ENCODE measurements around the gene MCTP1.
"Not testable (repeated sequence)": the region's sequence is repeated elsewhere in the genome, so short reads cannot be mapped to it uniquely, and the experiment has no call there.

The MCTP1 gene

DNA sequence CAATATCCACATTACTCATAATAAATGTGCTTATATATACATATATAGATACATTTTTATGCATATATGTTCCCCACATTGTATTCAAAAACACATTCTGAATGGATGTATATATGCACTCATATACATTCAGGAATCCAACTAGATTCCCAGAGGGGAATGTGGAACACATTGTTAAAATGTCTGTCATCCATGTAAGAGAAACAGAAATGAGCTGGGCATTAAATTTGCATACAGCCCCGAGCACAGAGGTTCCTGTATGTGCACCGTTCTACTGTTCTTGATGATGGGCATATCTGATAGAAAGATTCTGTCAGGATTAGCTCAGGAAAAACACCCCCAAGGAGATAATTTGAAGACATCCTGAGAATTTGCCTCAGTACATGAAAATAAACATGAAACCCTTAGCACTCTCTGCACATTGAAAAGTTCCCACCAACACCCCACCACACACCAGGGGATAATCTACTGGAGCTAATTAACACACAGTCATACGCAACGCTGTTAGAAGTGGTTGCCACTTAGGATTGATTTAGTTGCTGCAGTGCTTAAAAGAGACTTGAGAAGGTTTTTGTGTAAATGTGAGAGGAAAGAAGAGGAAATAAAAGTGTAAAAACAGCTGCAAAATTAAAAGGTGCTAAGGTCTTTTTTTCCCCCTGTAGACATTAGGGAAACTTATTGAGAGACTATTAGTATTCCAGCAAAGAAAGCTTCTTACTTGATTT lies 443.1 kb downstream of the MCTP1 start:
- TF ChIP-seq, protein P1, sequence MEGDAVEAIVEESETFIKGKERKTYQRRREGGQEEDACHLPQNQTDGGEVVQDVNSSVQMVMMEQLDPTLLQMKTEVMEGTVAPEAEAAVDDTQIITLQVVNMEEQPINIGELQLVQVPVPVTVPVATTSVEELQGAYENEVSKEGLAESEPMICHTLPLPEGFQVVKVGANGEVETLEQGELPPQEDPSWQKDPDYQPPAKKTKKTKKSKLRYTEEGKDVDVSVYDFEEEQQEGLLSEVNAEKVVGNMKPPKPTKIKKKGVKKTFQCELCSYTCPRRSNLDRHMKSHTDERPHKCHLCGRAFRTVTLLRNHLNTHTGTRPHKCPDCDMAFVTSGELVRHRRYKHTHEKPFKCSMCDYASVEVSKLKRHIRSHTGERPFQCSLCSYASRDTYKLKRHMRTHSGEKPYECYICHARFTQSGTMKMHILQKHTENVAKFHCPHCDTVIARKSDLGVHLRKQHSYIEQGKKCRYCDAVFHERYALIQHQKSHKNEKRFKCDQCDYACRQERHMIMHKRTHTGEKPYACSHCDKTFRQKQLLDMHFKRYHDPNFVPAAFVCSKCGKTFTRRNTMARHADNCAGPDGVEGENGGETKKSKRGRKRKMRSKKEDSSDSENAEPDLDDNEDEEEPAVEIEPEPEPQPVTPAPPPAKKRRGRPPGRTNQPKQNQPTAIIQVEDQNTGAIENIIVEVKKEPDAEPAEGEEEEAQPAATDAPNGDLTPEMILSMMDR (conservative IDR thresholded peaks at IDR 0.05; ENCODE audit: low read depth), result no peak
- ChIA-PET CTCF (interaction anchor here (0.5 to 2.4 kb wide), 4 partner anchors 8 to 1024 kb away, joined by 3 to 12 read pairs (median 4); no protein-coding TSS in a partner anchor), POLR2A (ENCODE audit: low non-redundant PET) (interaction anchor here (0.5 kb wide), 1 partner anchor 231 kb away, joined by 5 read pairs; no protein-coding TSS in a partner anchor)
- no peak for DNase-seq (ENCODE audit: low spot score)
- no peak overlapping the region for H3K27ac ChIP-seq

DNA sequence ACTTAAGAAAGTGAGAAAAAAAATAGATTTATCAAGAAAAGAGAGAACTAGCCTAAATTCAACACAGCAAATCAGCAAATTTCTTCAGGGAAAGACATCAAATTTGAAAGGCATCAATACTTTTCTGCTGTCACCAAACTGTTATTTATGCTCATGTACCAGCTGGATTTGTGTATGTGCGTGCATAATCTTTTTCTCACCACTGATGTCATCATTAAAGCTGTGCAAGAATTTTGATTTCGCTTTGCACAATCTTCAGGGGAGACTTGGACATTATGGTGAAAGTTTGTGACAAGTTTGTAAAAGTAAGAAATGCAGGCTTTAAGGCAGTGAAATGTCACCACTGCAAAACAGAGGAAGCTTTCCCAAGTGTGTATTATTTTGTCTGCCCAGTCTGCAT lies 451.0 kb downstream of the MCTP1 start:
- ChIA-PET POLR2A (ENCODE audit: low non-redundant PET) (no interaction called here), CTCF (interaction anchor here (0.6 kb wide), 2 partner anchors 310 to 1827 kb away, joined by 3 to 5 read pairs; no protein-coding TSS in a partner anchor)
- TF ChIP-seq, protein P1 (conservative IDR thresholded peaks at IDR 0.05; ENCODE audit: low read depth), result no peak
- no peak for DNase-seq (ENCODE audit: low spot score)
- no peak overlapping the region for H3K27ac ChIP-seq

DNA sequence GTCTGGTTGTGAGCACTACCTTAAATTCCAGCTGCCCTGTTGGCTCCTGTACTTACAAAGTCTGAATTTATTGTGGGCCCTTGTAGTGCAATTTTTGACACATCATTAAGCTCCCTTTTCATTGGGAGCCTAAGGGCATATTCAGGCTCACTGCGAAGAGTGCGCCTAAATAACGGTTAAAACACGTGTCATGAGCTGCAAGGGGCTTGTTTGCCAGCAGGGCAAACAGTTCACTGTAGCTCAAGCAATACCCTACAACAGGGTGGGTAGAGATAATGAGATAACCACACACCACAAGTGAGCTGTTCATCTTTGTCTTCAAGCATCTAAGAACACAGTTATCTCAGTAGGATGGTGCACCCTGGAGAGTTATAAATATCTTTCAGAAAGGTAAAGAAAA lies 452.2 kb downstream of the MCTP1 start:
- no peak overlapping the region for H3K27ac ChIP-seq
- TF ChIP-seq, protein P1 (conservative IDR thresholded peaks at IDR 0.05; ENCODE audit: low read depth), result no peak
- ChIA-PET CTCF (interaction anchor here (0.6 to 0.8 kb wide), 3 partner anchors 16 to 1172 kb away, joined by 3 to 5 read pairs (median 3); no protein-coding TSS in a partner anchor), POLR2A (ENCODE audit: low non-redundant PET) (no interaction called here)
- no peak for DNase-seq (ENCODE audit: low spot score)

DNA sequence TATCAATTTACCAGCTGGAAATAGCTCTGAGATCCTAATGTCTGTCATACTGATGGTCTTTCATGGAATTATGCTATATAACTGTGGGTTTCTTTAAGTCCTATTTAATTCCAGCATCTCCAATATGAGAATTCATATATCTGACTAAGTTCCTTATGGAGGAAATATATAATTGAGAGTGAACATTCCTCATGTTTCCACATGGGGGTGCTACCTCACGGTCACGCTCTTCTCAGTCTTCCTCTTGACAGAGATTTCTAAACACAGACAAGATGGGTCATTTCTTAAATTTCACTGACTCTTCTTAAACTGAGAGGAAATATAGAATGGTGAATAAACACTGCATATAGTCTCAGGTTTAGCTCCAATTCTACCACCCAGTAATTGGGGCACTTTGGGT lies 454.4 kb downstream of the MCTP1 start:
- ChIA-PET CTCF (interaction anchor here (0.7 to 0.9 kb wide), 2 partner anchors 443 to 1223 kb away, joined by 3 read pairs; no protein-coding TSS in a partner anchor), POLR2A (ENCODE audit: low non-redundant PET) (no interaction called here)
- TF ChIP-seq, protein P1 (conservative IDR thresholded peaks at IDR 0.05; ENCODE audit: low read depth), result 0 out of 2 replicates have a peak, but pooled peaks have one; percentile 13
- no peak overlapping the region for H3K27ac ChIP-seq
- DNase-seq (ENCODE audit: low spot score), result no peak

DNA sequence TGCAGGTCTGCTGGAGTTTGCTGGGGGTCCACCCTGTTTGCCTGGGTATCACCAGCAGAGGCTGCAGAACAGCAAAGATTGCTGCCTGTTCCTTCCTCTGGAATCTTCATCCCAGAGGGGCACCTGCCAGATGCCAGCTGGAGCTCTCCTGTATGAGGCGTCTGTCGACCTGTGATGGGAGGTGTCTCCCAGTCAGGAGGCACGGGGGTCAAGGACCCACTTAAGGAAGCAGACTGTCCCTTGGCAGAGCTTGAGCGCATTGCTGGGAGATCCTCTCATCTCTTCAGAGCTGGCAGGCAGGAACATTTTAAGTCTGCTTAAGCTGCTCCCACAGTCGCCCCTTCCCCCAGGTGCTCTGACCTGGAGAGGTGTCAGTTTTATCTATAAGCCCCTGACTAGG lies 456.7 kb downstream of the MCTP1 start:
- CTCF ChIA-PET; H3K27ac ChIP-seq; DNase-seq (ENCODE audit: low spot score); POLR2A ChIA-PET (ENCODE audit: low non-redundant PET): not testable (repeated sequence)

DNA sequence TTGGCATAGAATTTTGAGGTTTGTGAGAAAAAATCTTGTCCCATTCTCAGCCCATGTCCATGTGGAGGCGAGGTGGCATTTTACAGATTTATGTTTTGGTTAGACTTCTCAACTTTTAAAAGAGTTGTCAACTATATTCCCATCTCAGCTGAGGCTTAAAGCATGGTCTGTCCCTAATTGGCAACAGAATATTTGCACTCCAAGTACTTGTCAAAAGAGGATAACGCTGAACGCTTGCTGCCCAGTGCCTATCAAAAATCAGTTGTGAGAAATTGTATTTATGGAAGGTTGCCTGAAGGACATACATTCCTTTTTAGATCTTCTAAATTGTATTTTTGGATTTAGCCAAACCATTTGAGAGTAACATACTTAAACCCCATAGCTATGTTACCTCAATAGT lies 464.4 kb downstream of the MCTP1 start:
- TF ChIP-seq, protein P1 (conservative IDR thresholded peaks at IDR 0.05; ENCODE audit: low read depth), result no peak
- POLR2A ChIA-PET (ENCODE audit: low non-redundant PET), result no interaction called here

DNA sequence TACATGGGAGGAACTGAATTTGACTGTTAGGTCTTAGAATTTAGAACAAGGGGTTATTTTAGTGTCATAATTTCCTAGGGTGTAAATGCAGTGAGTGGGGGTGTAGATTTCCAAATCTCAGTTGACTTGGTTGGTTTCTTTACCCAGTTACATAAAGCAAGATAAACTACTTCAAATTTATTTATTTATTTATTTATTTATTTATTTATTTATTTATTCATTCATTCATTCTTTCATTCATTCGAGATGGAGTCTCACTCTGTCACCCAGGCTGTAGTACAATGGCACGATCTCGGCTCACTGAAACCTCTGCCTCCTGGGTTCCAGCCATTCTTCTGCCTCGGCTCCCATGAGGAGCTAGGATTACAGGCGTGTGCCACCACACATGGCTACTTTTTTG lies 466.0 kb downstream of the MCTP1 start:
- POLR2A ChIA-PET (ENCODE audit: low non-redundant PET), result no interaction called here

More for the DNA sequence above, 464.4 kb downstream of the MCTP1 start:
- DNase-seq (ENCODE audit: low spot score), result no peak
- CTCF ChIA-PET, result no interaction called here
- no peak overlapping the region for H3K27ac ChIP-seq

More for the DNA sequence above, 466.0 kb downstream of the MCTP1 start:
- TF ChIP-seq, protein P1 (conservative IDR thresholded peaks at IDR 0.05; ENCODE audit: low read depth), result no peak
- no peak overlapping the region for H3K27ac ChIP-seq
- CTCF ChIA-PET, result no interaction called here
- no peak for DNase-seq (ENCODE audit: low spot score)

Measured in RWPE1 (cell line).